Fibroblast of the aortic adventitia (primary cell): ENCODE results near the gene OR5AP2. TPM values are rescaled to one million over a fixed set of nuclear protein-coding genes. Genes with fewer than 3 reads are reported as not detected.
"Not testable (repeated sequence)": the region's sequence is repeated elsewhere in the genome, so short reads cannot be mapped to it uniquely, and the experiment has no call there.

Source experiments
- DNase-seq: peaks from one replicate; pipeline ENCODE4 v3.0.0-alpha.2; 2010; ENCODE audit warnings: low read depth
- H3K4me3 ChIP-seq: 2 replicates; pipeline ENCODE4 v1.5.1; 2011; ENCODE audit warnings: low read depth, mild to moderate bottlenecking, control low read depth, low read length, moderate library complexity
- CTCF ChIP-seq: IDR thresholded peaks from 2 replicates; pipeline ENCODE4 v1.5.1; 2011; ENCODE audit warnings: mild to moderate bottlenecking, low read length, control low read depth, inconsistent platforms; ENCODE audit not compliant: insufficient read depth
- small RNA-seq: library from RNA; depleted of rRNA; stranded (forward); fragments of <200 nt; gene quantifications from one replicate; pipeline ENCODE3, GENCODE V24; 2012
- total RNA-seq: library from RNA; depleted of rRNA; stranded (reverse); fragments of >200 nt; gene quantifications from 2 replicates; pipeline ENCODE4 v1.2.3, GENCODE V29; 2012; ENCODE audit warnings: low replicate concordance

OR5AP2 gene
- total RNA-seq, 1 donor: not detected

GRCh38 chr11:56636861-56637260 is 5.4 kb downstream of the OR5AP2 start:
- no peak for DNase-seq
- no peak overlapping the region for H3K4me3 ChIP-seq
- no peak for TF ChIP-seq CTCF

- no peak overlapping the region for H3K4me3 ChIP-seq
- no peak for TF ChIP-seq CTCF
- DNase-seq: no peak
Measured at GRCh38 chr11:56632329-56632728, 9.9 kb downstream of the OR5AP2 start.

GRCh38 chr11:56625946-56626345 is 16.3 kb downstream of the OR5AP2 start:
- TF ChIP-seq CTCF: no peak
- DNase-seq: no peak
- no peak overlapping the region for H3K4me3 ChIP-seq

- TF ChIP-seq CTCF: peak; percentile 17
- peak; percentile 42 for DNase-seq
- H3K4me3 ChIP-seq: no peak overlapping the region
Measured at GRCh38 chr11:56624661-56625110, 17.6 kb downstream of the OR5AP2 start.

GRCh38 chr11:56611174-56611573 is 31.1 kb downstream of the OR5AP2 start:
- no peak for DNase-seq
- no peak overlapping the region for H3K4me3 ChIP-seq
- TF ChIP-seq CTCF: no peak

GRCh38 chr11:56592088-56592717 is 50.0 kb downstream of the OR5AP2 start:
- not testable (repeated sequence) for DNase-seq, H3K4me3 ChIP-seq

Small RNA genes lying within 50 kb of the gene (small RNA-seq; reads per million reads assigned to genes)
- gene AP004245.1: not detected

Other genes starting within 250 kb of the OR5AP2 start
- gene OR5AL1, start 229.7 kb downstream of the OR5AP2 start, total RNA-seq: not detected in 2 replicates
- gene OR5M3, start 169.1 kb downstream of the OR5AP2 start, total RNA-seq: not detected in 2 replicates
- not detected in 2 replicates for gene OR5M8, start 151.1 kb downstream of the OR5AP2 start, total RNA-seq
- gene OR5M11, start 99.2 kb downstream of the OR5AP2 start, total RNA-seq: not detected in 2 replicates
- not detected in 2 replicates for gene OR5M10, start 64.7 kb downstream of the OR5AP2 start, total RNA-seq
- gene OR5M1, start 27.6 kb downstream of the OR5AP2 start, total RNA-seq: not detected in 2 replicates
- not detected in 2 replicates for gene OR5AR1, start 21.2 kb upstream of the OR5AP2 start, total RNA-seq
- gene OR9G1, start 56.7 kb upstream of the OR5AP2 start, total RNA-seq: not detected in 2 replicates
- not detected in 2 replicates for gene OR9G4, start 106.3 kb upstream of the OR5AP2 start, total RNA-seq